Panc1 (cell line): Measurements from ENCODE around the gene KRTAP5-6.

Source experiments
- POLR2AphosphoS5 ChIP-seq: IDR thresholded peaks from 2 replicates; pipeline ENCODE4 v1.6.1; 2012; ENCODE audit warnings: mild to moderate bottlenecking, low read depth, low read length, moderate library complexity
- SIN3A ChIP-seq: IDR thresholded peaks from 2 replicates; pipeline ENCODE4 v1.6.1; 2012; ENCODE audit warnings: low read depth, mild to moderate bottlenecking, low read length, moderate library complexity, borderline replicate concordance; ENCODE audit not compliant: insufficient read depth

- TF ChIP-seq SIN3A = no peak
- no peak for TF ChIP-seq POLR2AphosphoS5
Measured at GRCh38 chr11:1667906-1668305, 29.1 kb upstream of the KRTAP5-6 start.
